Liver (tissue), 3 donors: Measurements from ENCODE around the gene FLAD1.

Experiments used
- FOXA1 ChIP-seq: IDR thresholded peaks from 2 replicates; pipeline ENCODE4 v1.6.1; 2016; ENCODE audit warnings: antibody characterized with exemption
- FOXA2 ChIP-seq: IDR thresholded peaks from 2 replicates; pipeline ENCODE4 v1.6.1; 2016; ENCODE audit warnings: antibody characterized with exemption
- GABPA ChIP-seq, 2 donors: IDR thresholded peaks in 1 of 2; conservative IDR thresholded peaks in 1 of 2; 2 replicates each; pipeline ENCODE4 v1.6.1; 2016; ENCODE audit warnings: antibody characterized with exemption in 2 of 2, mild to moderate bottlenecking in 1 of 2, moderate library complexity in 1 of 2
- NR2F2 ChIP-seq: IDR thresholded peaks from 2 replicates; pipeline ENCODE4 v1.6.1; 2016; ENCODE audit warnings: antibody characterized with exemption
- YY1 ChIP-seq: IDR thresholded peaks from 2 replicates; pipeline ENCODE4 v1.6.1; 2016; ENCODE audit warnings: antibody characterized with exemption, mild to moderate bottlenecking
- TF ChIP-seq, protein P1 (sequence below): fragments of 150-350 bp; IDR thresholded peaks from 2 replicates; pipeline ENCODE4 v1.5.1; 2017; ENCODE audit warnings: improper control_type of control experiment, low read depth, low read length; ENCODE audit not compliant: missing input control
- TF ChIP-seq, protein P2 (sequence below): IDR thresholded peaks from 2 replicates; pipeline ENCODE4 v1.6.1; 2016; ENCODE audit warnings: antibody characterized with exemption
- donor health status: healthy.
- donor health status: healthy.

DNA sequence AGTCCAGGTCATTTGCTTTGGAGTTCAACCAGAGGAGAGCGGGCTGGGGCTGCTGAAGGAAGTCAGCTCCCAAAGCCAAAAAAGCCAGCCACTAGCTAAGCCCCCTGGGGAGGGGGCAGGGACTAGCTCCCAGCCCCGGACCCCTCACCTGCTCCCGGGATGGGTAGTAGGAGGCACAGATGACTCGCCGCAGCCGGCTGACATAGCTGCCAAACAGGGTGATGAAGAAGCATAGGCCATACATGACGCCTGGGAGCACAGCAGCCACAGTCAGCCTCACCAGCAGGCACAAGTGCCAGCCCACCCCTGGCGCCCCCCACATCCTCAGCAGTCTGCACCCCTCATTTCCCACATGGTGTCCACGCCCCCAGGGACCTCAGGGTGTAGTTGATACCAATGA lies 43.0 kb downstream of the FLAD1 start:
- TF ChIP-seq FOXA1, result no peak
- TF ChIP-seq, protein P1, sequence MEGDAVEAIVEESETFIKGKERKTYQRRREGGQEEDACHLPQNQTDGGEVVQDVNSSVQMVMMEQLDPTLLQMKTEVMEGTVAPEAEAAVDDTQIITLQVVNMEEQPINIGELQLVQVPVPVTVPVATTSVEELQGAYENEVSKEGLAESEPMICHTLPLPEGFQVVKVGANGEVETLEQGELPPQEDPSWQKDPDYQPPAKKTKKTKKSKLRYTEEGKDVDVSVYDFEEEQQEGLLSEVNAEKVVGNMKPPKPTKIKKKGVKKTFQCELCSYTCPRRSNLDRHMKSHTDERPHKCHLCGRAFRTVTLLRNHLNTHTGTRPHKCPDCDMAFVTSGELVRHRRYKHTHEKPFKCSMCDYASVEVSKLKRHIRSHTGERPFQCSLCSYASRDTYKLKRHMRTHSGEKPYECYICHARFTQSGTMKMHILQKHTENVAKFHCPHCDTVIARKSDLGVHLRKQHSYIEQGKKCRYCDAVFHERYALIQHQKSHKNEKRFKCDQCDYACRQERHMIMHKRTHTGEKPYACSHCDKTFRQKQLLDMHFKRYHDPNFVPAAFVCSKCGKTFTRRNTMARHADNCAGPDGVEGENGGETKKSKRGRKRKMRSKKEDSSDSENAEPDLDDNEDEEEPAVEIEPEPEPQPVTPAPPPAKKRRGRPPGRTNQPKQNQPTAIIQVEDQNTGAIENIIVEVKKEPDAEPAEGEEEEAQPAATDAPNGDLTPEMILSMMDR, result no peak
- no peak for TF ChIP-seq NR2F2
- no peak for TF ChIP-seq YY1
- TF ChIP-seq, protein P2, sequence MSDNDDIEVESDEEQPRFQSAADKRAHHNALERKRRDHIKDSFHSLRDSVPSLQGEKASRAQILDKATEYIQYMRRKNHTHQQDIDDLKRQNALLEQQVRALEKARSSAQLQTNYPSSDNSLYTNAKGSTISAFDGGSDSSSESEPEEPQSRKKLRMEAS, result no peak
- TF ChIP-seq GABPA (IDR thresholded peaks at IDR 0.05 in 1 of 2, conservative IDR thresholded peaks at IDR 0.05 in 1 of 2), result no peak
- no peak for TF ChIP-seq FOXA2
